ENCODE data around the gene EMP3. TPM values are rescaled to one million over a fixed set of nuclear protein-coding genes. Genes with fewer than 3 reads are reported as not detected.

EMP3 gene
- total RNA-seq, 3 donors from 2014 or later: 18.4 to 71.4 (median 24.1) TPM

- TF ChIP-seq POLR2AphosphoS5 (IDR thresholded peaks at IDR 0.05) (peak; percentile 62 to 90 (median 77)), POLR2A (IDR thresholded peaks at IDR 0.05) (peak; percentile 28), CTCF (IDR thresholded peaks at IDR 0.05) (peak in 1 of 3 donors; percentile 25)
- H3K36me3 ChIP-seq: no peaks in the 10 kb centered on the region
- H3K27me3 ChIP-seq: no peaks in the 10 kb centered on the region
- H3K4me3 ChIP-seq: peak overlapping the region; percentile 54 to 84 (median 73)
- H3K27ac ChIP-seq: peak overlapping the region; percentile 99
- H3K4me1 ChIP-seq: peaks cover 0 to 7% of the 10 kb centered on the region in 2 donors
- intact Hi-C loops (cut with DNase I; ENCODE audit: low total_unique reads): no loop called here
- no peaks in the 10 kb centered on the region for H3K9me3 ChIP-seq
- DNase-seq (ENCODE audit: low spot score in 2 of 2): peak; percentile 96 to 99
Observed at GRCh38 chr19:48321622-48322591, 3.4 kb upstream of the EMP3 start.

GRCh38 chr19:48329167-48329891 lies 4.0 kb downstream of the EMP3 start:
- no peaks in the 10 kb centered on the region for H3K27me3 ChIP-seq

GRCh38 chr19:48330012-48330681 lies 4.8 kb downstream of the EMP3 start:
- Histone ChIP-seq H3K36me3 (no peaks in the 10 kb centered on the region), H3K27me3 (no peaks in the 10 kb centered on the region), H3K4me1 (peaks cover 3 to 4% of the 10 kb centered on the region in 2 donors), H3K4me3 (peak overlapping the region; percentile 27 to 66 (median 64)), H3K27ac (peak overlapping the region; percentile 91 to 98), H3K9me3 (no peaks in the 10 kb centered on the region)
- TF ChIP-seq POLR2AphosphoS5 (IDR thresholded peaks at IDR 0.05) (peak; percentile 59 to 91 (median 71)), CTCF (IDR thresholded peaks at IDR 0.05) (no peak), POLR2A (IDR thresholded peaks at IDR 0.05) (no peak)
- intact Hi-C loops (cut with DNase I; ENCODE audit: low total_unique reads): no loop called here
- DNase-seq (ENCODE audit: low spot score in 2 of 2): peak; percentile 88 to 91

More at GRCh38 chr19:48329167-48329891, 4.0 kb downstream of the EMP3 start:
- DNase-seq (ENCODE audit: low spot score in 2 of 2): no peak
- peaks cover 3 to 4% of the 10 kb centered on the region in 2 donors for H3K4me1 ChIP-seq
- H3K27ac ChIP-seq: peak overlapping the region in 1 of 2 donors; percentile 98
- H3K4me3 ChIP-seq: peak overlapping the region in 1 of 3 donors; percentile 64
- TF ChIP-seq CTCF (IDR thresholded peaks at IDR 0.05) (no peak), POLR2AphosphoS5 (IDR thresholded peaks at IDR 0.05) (no peak), POLR2A (IDR thresholded peaks at IDR 0.05) (no peak)
- H3K9me3 ChIP-seq: no peaks in the 10 kb centered on the region
- no peaks in the 10 kb centered on the region for H3K36me3 ChIP-seq
- intact Hi-C loops (cut with DNase I; ENCODE audit: low total_unique reads): no loop called here

GRCh38 chr19:48332351-48332661 lies 7.0 kb downstream of the EMP3 start:
- Histone ChIP-seq H3K36me3 (no peaks in the 10 kb centered on the region), H3K9me3 (no peaks in the 10 kb centered on the region), H3K4me1 (peaks cover 0 to 3% of the 10 kb centered on the region in 2 donors), H3K4me3 (peak overlapping the region; percentile 3 to 68 (median 55)), H3K27me3 (no peaks in the 10 kb centered on the region), H3K27ac (peak overlapping the region; percentile 88 to 94)
- no peak for TF ChIP-seq POLR2AphosphoS5 (IDR thresholded peaks at IDR 0.05)
- TF ChIP-seq POLR2A (IDR thresholded peaks at IDR 0.05): no peak
- TF ChIP-seq CTCF (IDR thresholded peaks at IDR 0.05): no peak
- intact Hi-C loops (cut with DNase I; ENCODE audit: low total_unique reads): no loop called here
- no peak for DNase-seq (ENCODE audit: low spot score in 2 of 2)

Measured in breast epithelium (tissue), 4 donors.